Measurements from ENCODE around the gene AMZ1. TPM values are rescaled to one million over a fixed set of nuclear protein-coding genes. Genes with fewer than 3 reads are reported as not detected.

AMZ1 gene
- total and polyA plus RNA-seq, 2 donors, result 0.11 to 0.22 TPM

DNA sequence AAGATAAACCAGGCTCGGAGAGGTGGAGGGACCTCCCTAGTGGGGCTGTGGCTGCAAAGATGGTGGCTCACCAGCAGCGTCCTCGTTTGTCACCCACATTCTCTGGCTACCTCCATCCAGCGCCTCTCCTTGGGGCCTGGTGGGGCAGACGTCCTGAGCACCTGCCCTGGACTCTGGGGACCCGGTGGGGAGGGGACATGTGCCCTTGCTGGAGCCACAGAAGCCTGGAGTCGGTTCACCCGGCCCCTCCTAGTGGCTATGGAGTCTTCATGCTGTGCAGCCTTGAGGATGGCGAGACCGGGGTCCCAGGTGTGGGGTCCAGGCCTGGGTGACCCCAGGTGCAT lies 41.7 kb upstream of the AMZ1 start:
- WGBS, result 80% methylated on average over 10 of the region's 10 CpGs
- Histone ChIP-seq H3K4me1 (ENCODE audit: insufficient read depth) (no peaks in the 10 kb centered on the region), H3K27ac (ENCODE audit: low read depth) (no peak overlapping the region), H3K36me3 (ENCODE audit: insufficient read depth) (no peaks in the 10 kb centered on the region), H3K4me3 (ENCODE audit: low read depth, low read length) (no peak overlapping the region)
- DNase-seq (ENCODE audit: extremely low spot score), result no peak

DNA sequence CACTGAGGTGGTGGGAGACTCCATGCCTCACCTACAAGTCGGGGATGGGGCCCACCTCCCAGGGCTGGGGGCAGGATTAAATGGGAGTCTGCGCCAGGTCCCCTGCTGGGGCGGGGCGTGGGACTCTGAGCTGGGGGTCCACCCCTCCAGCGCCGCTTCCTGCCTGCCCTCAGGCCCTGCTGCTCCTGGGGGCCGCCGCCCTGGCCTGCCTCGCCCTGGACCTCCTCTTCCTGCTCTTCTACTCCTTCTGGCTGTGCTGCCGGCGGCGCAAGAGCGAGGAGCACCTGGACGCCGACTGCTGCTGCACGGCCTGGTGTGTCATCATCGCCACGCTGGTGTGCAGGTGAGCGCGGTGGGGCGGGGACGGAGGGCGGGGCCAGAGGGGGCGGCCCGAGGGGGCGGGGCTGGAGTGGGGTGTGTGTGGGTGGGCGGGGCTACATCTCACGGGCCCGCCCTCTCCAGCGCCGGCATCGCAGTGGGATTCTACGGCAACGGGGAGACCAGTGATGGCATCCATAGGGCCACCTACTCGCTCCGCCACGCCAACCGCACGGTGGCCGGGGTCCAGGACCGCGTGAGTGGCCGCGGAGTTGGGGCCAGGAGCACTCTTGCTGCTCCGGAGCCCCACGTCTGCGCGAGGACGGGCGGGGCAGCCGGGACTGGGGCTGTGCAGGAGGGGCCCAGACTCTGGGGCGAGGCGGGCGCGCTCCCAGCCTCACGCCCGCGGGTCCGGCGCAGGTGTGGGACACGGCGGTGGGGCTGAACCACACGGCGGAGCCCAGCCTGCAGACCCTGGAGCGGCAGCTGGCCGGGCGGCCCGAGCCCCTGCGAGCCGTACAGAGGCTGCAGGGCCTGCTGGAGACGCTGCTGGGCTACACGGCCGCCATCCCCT lies 41.1 kb upstream of the AMZ1 start:
- no peak overlapping the region for H3K27ac ChIP-seq (ENCODE audit: low read depth)
- no peaks in the 10 kb centered on the region for H3K4me1 ChIP-seq (ENCODE audit: insufficient read depth)
- H3K36me3 ChIP-seq (ENCODE audit: insufficient read depth), result no peaks in the 10 kb centered on the region
- no peak overlapping the region for H3K4me3 ChIP-seq (ENCODE audit: low read depth, low read length)
- 87% methylated on average over 73 of the region's 73 CpGs for WGBS
- DNase-seq (ENCODE audit: extremely low spot score), result no peak

DNA sequence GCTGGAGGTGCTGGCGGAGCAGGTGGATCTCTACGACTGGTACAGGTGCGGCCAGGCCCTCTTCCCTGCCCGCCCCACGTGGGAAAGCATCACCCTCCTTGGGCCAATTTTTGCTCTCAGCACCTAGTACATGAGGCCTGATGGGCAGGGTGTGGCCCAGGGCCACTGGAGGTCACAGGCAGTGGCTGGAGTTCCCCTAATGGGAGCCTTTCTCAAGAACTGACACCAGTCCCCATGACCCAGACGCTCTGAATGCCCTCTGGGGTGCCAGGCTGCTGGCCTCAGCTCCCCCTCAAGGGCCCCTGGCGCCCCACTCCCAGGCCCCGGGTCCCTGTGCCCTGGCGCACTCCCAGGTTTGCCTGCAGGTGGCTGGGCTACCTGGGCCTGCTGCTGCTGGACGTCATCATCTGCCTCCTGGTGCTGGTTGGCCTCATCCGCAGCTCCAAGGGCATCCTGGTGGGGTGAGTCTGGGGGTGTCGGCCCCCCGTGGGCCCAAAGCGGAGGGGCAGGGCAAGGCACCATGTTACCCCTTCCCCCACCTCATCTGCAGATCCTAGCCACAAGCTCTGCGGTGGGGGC lies 40.3 kb upstream of the AMZ1 start:
- no peaks in the 10 kb centered on the region for H3K4me1 ChIP-seq (ENCODE audit: insufficient read depth)
- no peak for DNase-seq (ENCODE audit: extremely low spot score)
- no peak overlapping the region for H3K4me3 ChIP-seq (ENCODE audit: low read depth, low read length)
- H3K27ac ChIP-seq (ENCODE audit: low read depth), result no peak overlapping the region
- 94% methylated on average over 15 of the region's 15 CpGs for WGBS
- H3K36me3 ChIP-seq (ENCODE audit: insufficient read depth), result no peaks in the 10 kb centered on the region

DNA sequence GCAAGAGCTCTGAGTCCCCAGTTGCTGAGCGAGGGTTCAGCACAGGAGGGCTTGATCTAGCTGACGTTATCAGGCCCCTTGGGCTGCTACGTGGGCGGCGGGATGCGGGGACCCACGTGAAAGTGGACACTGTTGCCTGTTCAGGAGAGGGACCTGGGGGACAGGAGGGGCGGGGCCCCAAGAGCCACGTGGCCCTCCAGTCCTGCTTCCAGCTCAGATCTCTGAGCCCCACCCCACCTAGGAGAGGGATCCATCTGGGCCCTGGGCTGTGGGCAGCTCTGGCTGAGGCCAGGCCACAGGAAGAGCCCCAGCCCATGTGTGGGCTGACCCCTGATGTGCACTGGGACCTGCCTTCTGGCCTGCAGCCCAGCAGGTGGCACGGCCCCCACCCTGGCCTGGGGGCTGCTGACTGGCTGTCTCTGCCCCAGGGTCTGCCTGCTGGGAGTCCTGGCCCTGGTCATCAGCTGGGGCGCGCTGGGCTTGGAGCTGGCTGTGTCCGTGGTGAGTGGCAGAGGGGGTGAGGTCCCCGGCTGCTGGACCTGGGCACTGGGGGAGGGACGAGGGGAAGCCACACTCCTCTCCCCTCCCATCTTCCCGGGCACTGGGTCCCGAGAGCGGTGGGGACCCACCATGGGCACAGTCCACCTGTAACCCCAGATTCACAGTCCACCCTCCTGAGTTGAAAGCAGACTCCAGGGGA lies 38.7 kb upstream of the AMZ1 start:
- Histone ChIP-seq H3K4me1 (ENCODE audit: insufficient read depth) (no peaks in the 10 kb centered on the region), H3K4me3 (ENCODE audit: low read depth, low read length) (no peak overlapping the region), H3K36me3 (ENCODE audit: insufficient read depth) (no peaks in the 10 kb centered on the region), H3K27ac (ENCODE audit: low read depth) (no peak overlapping the region)
- no peak for DNase-seq (ENCODE audit: extremely low spot score)
- WGBS, result 85% methylated on average over 18 of the region's 18 CpGs

DNA sequence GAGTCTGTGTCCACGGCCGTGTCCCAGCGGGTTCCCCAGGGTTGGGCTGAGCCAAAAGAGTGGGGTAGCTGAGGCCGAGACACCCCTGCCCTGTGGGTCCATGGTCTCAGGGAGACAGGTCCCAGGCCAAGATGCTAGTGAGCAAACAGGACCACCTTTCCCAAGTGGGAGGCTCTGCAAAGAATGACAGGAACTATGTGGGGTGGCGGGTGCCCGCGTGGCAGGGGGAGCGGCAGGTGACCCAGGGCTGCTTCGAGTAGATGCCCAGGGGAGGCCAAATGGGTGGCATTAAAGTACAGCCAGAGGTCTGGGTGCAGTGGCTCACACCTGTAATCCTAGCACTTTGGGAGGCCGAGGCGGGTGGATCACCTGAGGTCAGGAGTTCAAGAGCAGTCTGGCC lies 38.0 kb upstream of the AMZ1 start:
- DNase-seq (ENCODE audit: extremely low spot score), result no peak
- Histone ChIP-seq H3K27ac (ENCODE audit: low read depth) (no peak overlapping the region), H3K4me3 (ENCODE audit: low read depth, low read length) (no peak overlapping the region), H3K4me1 (ENCODE audit: insufficient read depth) (no peaks in the 10 kb centered on the region), H3K36me3 (ENCODE audit: insufficient read depth) (no peaks in the 10 kb centered on the region)
- 94% methylated on average over 11 of the region's 11 CpGs for WGBS

DNA sequence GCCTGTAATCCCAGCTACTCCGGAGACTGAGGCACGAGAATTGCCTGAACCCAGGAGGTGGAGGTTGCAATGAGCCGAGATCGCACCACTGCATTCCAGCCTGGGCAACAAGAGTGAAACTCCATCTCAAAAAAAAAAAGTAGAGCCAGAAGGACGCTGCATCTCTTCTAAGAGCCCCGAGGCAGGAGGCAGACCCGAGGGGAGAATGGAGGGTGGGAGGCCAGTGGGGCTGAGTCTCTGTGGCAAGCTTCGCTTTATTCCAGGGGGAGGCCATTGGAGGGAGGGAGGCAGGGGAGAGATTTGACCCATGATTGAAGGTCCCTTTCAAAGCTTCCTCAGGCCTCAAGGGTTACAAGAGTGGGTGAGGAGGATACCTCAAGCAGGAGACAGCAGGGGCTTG lies 37.6 kb upstream of the AMZ1 start:
- Histone ChIP-seq H3K4me3 (ENCODE audit: low read depth, low read length) (no peak overlapping the region), H3K36me3 (ENCODE audit: insufficient read depth) (no peaks in the 10 kb centered on the region), H3K27ac (ENCODE audit: low read depth) (no peak overlapping the region), H3K4me1 (ENCODE audit: insufficient read depth) (no peaks in the 10 kb centered on the region)
- WGBS, result 75% methylated on average over 8 of the region's 8 CpGs
- DNase-seq (ENCODE audit: extremely low spot score), result no peak

DNA sequence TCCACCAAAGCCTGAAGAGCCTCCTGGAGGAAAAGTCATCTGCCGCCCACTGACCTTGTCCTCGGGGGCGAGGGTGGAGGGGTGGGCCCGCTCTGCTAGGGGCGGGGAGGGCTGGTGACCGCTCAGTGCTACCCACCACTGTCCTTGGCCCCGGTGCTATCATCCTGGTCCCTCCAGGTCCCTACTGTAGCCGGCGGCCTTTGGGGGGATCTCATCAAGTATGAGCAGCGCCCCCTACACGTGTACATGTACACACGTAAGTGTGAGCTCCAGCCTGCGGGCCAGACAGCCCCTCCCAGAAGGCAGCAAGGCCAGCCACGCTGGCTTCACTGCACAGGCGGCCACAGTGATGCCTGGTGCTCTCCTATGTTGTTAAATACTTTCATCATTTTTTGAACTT lies 36.7 kb upstream of the AMZ1 start:
- 65% methylated on average over 15 of the region's 15 CpGs for WGBS
- H3K36me3 ChIP-seq (ENCODE audit: insufficient read depth), result no peaks in the 10 kb centered on the region
- no peak for DNase-seq (ENCODE audit: extremely low spot score)

DNA sequence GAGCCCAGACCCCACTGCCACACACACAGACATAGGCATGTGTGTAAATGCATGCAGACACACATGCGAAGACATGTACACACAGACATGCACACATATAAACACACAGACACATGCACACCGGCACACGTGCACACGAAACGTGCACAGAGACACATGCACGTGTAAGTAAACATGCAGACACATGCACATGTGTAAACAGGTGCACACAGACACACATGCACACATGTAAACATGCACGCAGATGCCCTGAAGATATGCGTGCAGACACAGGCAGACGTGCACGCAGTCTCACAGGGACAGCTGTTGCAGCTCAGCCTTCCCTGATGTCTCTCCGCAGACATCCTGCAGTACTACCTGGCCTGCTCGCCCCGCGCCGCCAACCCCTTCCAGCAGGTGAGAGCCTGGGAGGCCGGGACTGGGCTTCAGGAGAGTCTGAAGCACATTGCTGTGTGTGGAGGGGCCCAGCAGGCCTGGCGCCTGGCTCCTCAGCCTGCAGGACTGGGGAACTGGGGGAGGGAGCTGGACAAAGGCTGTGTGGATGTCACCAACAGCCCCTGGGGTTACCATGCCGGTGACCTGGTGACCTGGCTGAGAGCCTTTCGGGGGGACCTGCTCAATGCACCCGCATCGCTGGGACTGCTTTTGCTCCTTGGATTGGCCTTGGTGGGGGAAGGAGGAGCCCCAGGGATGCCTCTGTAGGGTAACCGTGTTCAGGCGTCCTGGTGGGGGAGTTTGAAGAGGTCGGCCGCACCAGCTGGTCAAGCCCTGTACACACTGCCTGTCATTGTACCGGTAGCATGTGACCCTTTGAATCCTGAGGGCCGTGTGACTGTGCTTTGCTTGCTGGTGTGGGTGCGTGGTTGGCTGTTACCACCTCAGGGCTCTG lies 35.9 kb upstream of the AMZ1 start:
- Histone ChIP-seq H3K27ac (ENCODE audit: low read depth) (no peak overlapping the region), H3K4me3 (ENCODE audit: low read depth, low read length) (no peak overlapping the region), H3K36me3 (ENCODE audit: insufficient read depth) (no peaks in the 10 kb centered on the region), H3K4me1 (ENCODE audit: insufficient read depth) (no peaks in the 10 kb centered on the region)
- no peak for DNase-seq (ENCODE audit: extremely low spot score)
- WGBS, result 90% methylated on average over 28 of the region's 28 CpGs

More for the DNA sequence above, 36.7 kb upstream of the AMZ1 start:
- Histone ChIP-seq H3K4me1 (ENCODE audit: insufficient read depth) (no peaks in the 10 kb centered on the region), H3K4me3 (ENCODE audit: low read depth, low read length) (no peak overlapping the region), H3K27ac (ENCODE audit: low read depth) (no peak overlapping the region)

DNA sequence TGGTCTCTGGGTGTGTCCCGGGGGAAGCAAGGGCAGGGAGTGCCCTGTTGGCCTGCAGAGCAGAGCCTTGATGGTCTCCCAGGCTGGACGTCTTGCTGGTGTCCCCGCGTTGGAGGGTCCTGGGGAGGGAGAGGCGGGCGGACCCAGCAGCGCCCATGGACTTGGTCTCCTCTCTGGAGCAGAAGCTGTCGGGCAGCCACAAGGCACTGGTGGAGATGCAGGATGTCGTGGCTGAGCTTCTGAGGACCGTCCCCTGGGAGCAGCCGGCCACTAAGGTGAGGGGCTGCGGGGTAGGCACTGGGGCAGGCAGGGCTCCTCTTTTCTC lies 35.3 kb upstream of the AMZ1 start:
- H3K4me1 ChIP-seq (ENCODE audit: insufficient read depth), result no peaks in the 10 kb centered on the region
- no peak overlapping the region for H3K4me3 ChIP-seq (ENCODE audit: low read depth, low read length)
- no peak for DNase-seq (ENCODE audit: extremely low spot score)
- WGBS, result 96% methylated on average over 12 of the region's 12 CpGs
- H3K27ac ChIP-seq (ENCODE audit: low read depth), result no peak overlapping the region
- no peaks in the 10 kb centered on the region for H3K36me3 ChIP-seq (ENCODE audit: insufficient read depth)

DNA sequence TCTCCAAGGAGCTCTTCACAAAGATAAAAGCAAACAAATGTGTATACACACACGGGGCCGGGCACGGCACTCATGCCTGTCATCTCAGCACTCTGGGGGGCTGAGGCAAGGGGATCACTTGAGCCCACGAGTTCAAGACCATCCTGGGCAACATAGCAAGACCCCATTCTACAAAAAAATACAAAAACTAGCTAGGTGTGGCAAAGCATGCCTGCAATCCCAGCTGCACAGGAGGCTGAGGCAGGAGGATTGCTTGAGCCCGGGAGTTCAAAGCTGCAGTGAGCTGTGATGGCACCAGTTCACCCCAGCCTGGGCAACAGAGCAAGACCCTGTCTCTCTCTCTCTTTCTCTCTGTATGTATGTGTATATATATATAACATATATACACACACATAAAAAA lies 33.9 kb upstream of the AMZ1 start:
- H3K36me3 ChIP-seq (ENCODE audit: insufficient read depth), result no peaks in the 10 kb centered on the region
- no peak overlapping the region for H3K27ac ChIP-seq (ENCODE audit: low read depth)
- WGBS, result 69% methylated on average over 5 of the region's 5 CpGs
- DNase-seq (ENCODE audit: extremely low spot score), result no peak
- H3K4me1 ChIP-seq (ENCODE audit: insufficient read depth), result no peaks in the 10 kb centered on the region
- H3K4me3 ChIP-seq (ENCODE audit: low read depth, low read length), result no peak overlapping the region

DNA sequence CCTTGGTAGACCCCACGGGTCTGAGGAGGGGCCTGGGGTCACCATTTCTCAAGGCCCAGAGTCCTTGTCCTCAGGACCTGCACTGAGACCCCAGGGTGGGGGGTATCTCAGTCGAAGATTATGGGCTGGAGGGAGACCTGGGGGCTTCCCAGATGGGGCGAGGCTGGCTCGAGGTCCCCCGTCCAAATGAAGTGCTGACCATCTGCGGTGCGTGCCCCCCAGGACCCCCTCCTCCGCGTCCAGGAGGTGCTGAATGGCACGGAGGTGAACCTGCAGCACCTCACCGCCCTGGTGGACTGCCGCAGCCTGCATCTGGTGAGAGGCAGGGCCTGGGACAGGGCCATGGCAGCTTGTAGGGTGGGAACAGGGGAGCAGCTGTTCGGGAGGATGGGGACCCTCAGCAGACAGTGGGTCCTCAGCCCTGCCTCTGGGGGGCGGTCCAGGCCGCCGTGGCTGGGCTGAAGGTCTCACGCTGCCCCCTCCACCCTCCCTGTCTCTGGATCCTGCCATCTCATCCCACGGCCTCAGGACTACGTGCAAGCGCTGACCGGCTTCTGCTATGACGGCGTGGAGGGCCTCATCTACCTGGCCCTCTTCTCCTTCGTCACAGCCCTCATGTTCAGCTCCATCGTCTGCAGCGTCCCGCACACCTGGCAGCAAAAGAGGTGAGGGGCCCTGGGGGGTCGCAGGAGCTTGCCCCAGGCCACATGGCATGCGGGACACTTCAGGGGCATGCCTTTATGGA lies 32.0 kb upstream of the AMZ1 start:
- H3K27ac ChIP-seq (ENCODE audit: low read depth), result no peak overlapping the region
- H3K4me1 ChIP-seq (ENCODE audit: insufficient read depth), result no peaks in the 10 kb centered on the region
- no peak overlapping the region for H3K4me3 ChIP-seq (ENCODE audit: low read depth, low read length)
- 91% methylated on average over 29 of the region's 29 CpGs for WGBS
- no peak for DNase-seq (ENCODE audit: extremely low spot score)
- no peaks in the 10 kb centered on the region for H3K36me3 ChIP-seq (ENCODE audit: insufficient read depth)

DNA sequence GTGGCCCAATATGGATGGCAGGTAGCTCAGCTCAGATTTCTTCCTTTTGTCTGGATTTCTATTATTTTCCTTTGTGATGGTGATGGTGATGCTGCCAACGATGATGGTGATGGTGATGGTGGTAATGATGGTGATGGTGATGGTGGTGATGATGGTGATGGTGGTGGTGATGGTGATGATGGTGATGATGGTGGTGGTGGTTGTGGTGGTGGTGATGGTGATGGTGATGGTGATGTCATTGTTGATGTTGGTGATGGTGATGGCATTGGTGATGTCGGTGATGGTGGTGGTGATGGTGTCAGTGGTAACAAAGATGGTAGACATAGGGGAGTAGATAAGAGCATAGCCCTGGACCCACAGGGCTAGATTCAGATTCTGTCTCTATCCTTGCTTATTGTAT lies 30.8 kb upstream of the AMZ1 start:
- H3K4me3 ChIP-seq (ENCODE audit: low read depth, low read length), result no peak overlapping the region
- WGBS, result 49% methylated on average over 2 of the region's 2 CpGs
- H3K36me3 ChIP-seq (ENCODE audit: insufficient read depth), result no peaks in the 10 kb centered on the region
- no peak for DNase-seq (ENCODE audit: extremely low spot score)
- H3K27ac ChIP-seq (ENCODE audit: low read depth), result no peak overlapping the region
- no peaks in the 10 kb centered on the region for H3K4me1 ChIP-seq (ENCODE audit: insufficient read depth)
